MM.1S (cell line): ENCODE results near the gene SLC16A12.

Source experiments
- CTCF ChIP-seq: fragments of 300-600 bp; sonication (generic); IDR thresholded peaks from 2 replicates; pipeline ENCODE4 v1.5.1; 2016; ENCODE audit warnings: antibody characterized with exemption, low read length, mixed read lengths
- EZH2phosphoT487 ChIP-seq: fragments of 300-600 bp; sonication (generic); IDR thresholded peaks from 2 replicates; pipeline ENCODE4 v1.6.1; 2018; ENCODE audit warnings: antibody characterized with exemption, low read length

- TF ChIP-seq CTCF (no peak), EZH2phosphoT487 (no peak)
Observed at GRCh38 chr10:89470628-89471027, 64.8 kb downstream of the SLC16A12 start.
